ENCODE results near the gene RAB3B. TPM values are rescaled to one million over a fixed set of nuclear protein-coding genes. Genes with fewer than 3 reads are reported as not detected.

RAB3B gene
- total RNA-seq, 1 experiment from 2014 or later, result 0.31 TPM

DNA sequence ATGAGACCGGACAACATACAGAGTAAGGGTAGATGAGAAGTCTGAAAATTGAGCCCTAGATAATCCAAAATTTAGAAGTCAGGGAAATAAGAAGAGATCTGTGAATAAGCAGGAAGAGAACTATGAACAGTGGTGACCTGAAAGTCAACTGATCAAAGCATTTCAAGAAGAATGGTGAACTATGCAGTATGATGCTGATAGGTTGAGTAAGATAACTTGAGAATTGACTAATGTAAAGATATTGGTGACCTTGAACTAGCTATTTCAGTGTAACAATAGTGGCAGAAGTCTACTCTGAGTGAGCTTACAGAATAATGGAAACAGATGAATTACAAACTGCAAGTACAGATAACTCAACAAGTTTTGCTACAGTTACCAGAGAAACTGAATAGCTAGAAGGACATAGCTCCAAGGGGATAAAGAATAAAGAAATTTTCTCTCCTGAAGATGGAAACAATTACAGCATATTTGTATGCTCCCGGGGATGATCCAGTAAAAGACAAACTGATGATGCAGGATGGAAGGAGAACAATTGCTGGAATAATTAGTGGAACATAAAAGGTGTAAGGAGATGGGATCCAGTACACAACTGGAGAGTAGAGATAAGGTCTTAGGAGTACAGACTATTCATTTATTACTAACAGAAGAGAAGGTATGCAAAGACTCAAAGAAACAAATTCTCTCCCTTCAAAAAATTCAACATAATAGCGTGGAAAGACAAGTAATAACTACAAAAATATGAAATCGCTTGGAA, 122.8 kb downstream of the RAB3B start:
- Mint-ChIP-seq H3K9me3 (ENCODE audit: low read depth, unreplicated experiment) (no peaks in the 10 kb centered on the region), H3K27me3 (ENCODE audit: unreplicated experiment) (no peaks in the 10 kb centered on the region), H3K4me1 (ENCODE audit: low read depth, unreplicated experiment) (peaks cover 25% of the 10 kb centered on the region), H3K36me3 (ENCODE audit: insufficient read depth, unreplicated experiment) (peaks cover 6% of the 10 kb centered on the region), H3K4me3 (ENCODE audit: low read depth, unreplicated experiment) (no peak overlapping the region), H3K27ac (ENCODE audit: unreplicated experiment) (no peak overlapping the region)
- intact Hi-C loops (cut with micrococcal nuclease; ENCODE audit: unreplicated experiment), result no loop called here
- no TSS peak for BruUV-seq (replicated peaks)
- TF ChIP-seq, protein P1, sequence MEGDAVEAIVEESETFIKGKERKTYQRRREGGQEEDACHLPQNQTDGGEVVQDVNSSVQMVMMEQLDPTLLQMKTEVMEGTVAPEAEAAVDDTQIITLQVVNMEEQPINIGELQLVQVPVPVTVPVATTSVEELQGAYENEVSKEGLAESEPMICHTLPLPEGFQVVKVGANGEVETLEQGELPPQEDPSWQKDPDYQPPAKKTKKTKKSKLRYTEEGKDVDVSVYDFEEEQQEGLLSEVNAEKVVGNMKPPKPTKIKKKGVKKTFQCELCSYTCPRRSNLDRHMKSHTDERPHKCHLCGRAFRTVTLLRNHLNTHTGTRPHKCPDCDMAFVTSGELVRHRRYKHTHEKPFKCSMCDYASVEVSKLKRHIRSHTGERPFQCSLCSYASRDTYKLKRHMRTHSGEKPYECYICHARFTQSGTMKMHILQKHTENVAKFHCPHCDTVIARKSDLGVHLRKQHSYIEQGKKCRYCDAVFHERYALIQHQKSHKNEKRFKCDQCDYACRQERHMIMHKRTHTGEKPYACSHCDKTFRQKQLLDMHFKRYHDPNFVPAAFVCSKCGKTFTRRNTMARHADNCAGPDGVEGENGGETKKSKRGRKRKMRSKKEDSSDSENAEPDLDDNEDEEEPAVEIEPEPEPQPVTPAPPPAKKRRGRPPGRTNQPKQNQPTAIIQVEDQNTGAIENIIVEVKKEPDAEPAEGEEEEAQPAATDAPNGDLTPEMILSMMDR (IDR thresholded peaks at IDR 0.05; ENCODE audit: unreplicated experiment), result no peak
- CTCF ChIA-PET, result no interaction called here
- DNase-seq, result no peak

- DNase-seq, result no peak
- Mint-ChIP-seq H3K27me3 (ENCODE audit: unreplicated experiment) (no peaks in the 10 kb centered on the region), H3K27ac (ENCODE audit: unreplicated experiment) (no peak overlapping the region), H3K4me3 (ENCODE audit: low read depth, unreplicated experiment) (no peak overlapping the region), H3K9me3 (ENCODE audit: low read depth, unreplicated experiment) (no peaks in the 10 kb centered on the region), H3K4me1 (ENCODE audit: low read depth, unreplicated experiment) (peaks cover 13% of the 10 kb centered on the region), H3K36me3 (ENCODE audit: insufficient read depth, unreplicated experiment) (peaks cover 17% of the 10 kb centered on the region)
- no TSS peak for BruUV-seq (replicated peaks)
- intact Hi-C loops (cut with micrococcal nuclease; ENCODE audit: unreplicated experiment), result no loop called here
- TF ChIP-seq, protein P1 (IDR thresholded peaks at IDR 0.05; ENCODE audit: unreplicated experiment), result no peak
- CTCF ChIA-PET, result no interaction called here
These were observed 127.1 kb downstream of the RAB3B start for GRCh38 chr1:51863384-51863783.

DNA sequence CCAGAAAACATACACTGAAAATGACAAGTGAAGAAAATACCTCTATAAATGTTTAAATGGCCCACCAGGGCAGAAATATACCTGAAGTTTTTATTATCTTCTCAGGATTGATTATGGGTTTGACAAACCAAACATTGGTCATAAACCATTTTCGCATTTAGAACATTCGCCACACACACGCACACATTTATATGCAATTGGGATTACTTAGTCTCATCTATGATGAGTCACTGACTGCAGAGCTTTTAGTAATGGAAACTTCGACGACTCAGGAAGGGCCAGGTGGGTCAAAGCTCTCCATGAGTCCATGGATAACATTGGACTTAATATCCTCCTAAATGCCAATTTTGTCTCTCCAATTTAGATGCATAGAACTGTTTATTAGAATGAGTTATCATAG, 128.8 kb downstream of the RAB3B start:
- no peaks in the 10 kb centered on the region for H3K9me3 Mint-ChIP-seq (ENCODE audit: low read depth, unreplicated experiment)
- no peaks in the 10 kb centered on the region for H3K27me3 Mint-ChIP-seq (ENCODE audit: unreplicated experiment)
- no TSS peak for BruUV-seq (replicated peaks)
- intact Hi-C loops (cut with micrococcal nuclease; ENCODE audit: unreplicated experiment), result no loop called here
- TF ChIP-seq, protein P1 (IDR thresholded peaks at IDR 0.05; ENCODE audit: unreplicated experiment), result no peak
- H3K27ac Mint-ChIP-seq (ENCODE audit: unreplicated experiment), result no peak overlapping the region
- no peak for DNase-seq
- no peak overlapping the region for H3K4me3 Mint-ChIP-seq (ENCODE audit: low read depth, unreplicated experiment)
- CTCF ChIA-PET, result no interaction called here
- H3K4me1 Mint-ChIP-seq (ENCODE audit: low read depth, unreplicated experiment), result no peaks in the 10 kb centered on the region
- peaks cover 17% of the 10 kb centered on the region for H3K36me3 Mint-ChIP-seq (ENCODE audit: insufficient read depth, unreplicated experiment)

- Mint-ChIP-seq H3K9me3 (ENCODE audit: low read depth, unreplicated experiment) (no peaks in the 10 kb centered on the region), H3K27me3 (ENCODE audit: unreplicated experiment) (no peaks in the 10 kb centered on the region), H3K27ac (ENCODE audit: unreplicated experiment) (no peak overlapping the region), H3K36me3 (ENCODE audit: insufficient read depth, unreplicated experiment) (peaks cover 27% of the 10 kb centered on the region), H3K4me1 (ENCODE audit: low read depth, unreplicated experiment) (no peaks in the 10 kb centered on the region), H3K4me3 (ENCODE audit: low read depth, unreplicated experiment) (no peak overlapping the region)
- DNase-seq, result no peak
- intact Hi-C loops (cut with micrococcal nuclease; ENCODE audit: unreplicated experiment), result no loop called here
- CTCF ChIA-PET, result no interaction called here
- TF ChIP-seq, protein P1 (IDR thresholded peaks at IDR 0.05; ENCODE audit: unreplicated experiment), result no peak
- BruUV-seq (replicated peaks), result no TSS peak
These were observed 130.8 kb downstream of the RAB3B start for GRCh38 chr1:51859735-51860134.

All from Calu3 (cell line).